GM20000 (cell line): Measurements from ENCODE around the gene SMIM13.
A peak's percentile ranks its signal among the peaks of the same experiment; 100 is the strongest.

Experiments
- DNase-seq: peaks from one replicate; pipeline ENCODE4 v3.0.0; 2012; ENCODE audit warnings: low spot score
- TF ChIP-seq, protein P1 (sequence below): IDR thresholded peaks from 2 replicates; pipeline ENCODE4 v1.5.1; 2012; ENCODE audit warnings: mild to moderate bottlenecking, control low read depth; ENCODE audit errors: extremely low read depth, missing control alignments

The SMIM13 gene

DNA sequence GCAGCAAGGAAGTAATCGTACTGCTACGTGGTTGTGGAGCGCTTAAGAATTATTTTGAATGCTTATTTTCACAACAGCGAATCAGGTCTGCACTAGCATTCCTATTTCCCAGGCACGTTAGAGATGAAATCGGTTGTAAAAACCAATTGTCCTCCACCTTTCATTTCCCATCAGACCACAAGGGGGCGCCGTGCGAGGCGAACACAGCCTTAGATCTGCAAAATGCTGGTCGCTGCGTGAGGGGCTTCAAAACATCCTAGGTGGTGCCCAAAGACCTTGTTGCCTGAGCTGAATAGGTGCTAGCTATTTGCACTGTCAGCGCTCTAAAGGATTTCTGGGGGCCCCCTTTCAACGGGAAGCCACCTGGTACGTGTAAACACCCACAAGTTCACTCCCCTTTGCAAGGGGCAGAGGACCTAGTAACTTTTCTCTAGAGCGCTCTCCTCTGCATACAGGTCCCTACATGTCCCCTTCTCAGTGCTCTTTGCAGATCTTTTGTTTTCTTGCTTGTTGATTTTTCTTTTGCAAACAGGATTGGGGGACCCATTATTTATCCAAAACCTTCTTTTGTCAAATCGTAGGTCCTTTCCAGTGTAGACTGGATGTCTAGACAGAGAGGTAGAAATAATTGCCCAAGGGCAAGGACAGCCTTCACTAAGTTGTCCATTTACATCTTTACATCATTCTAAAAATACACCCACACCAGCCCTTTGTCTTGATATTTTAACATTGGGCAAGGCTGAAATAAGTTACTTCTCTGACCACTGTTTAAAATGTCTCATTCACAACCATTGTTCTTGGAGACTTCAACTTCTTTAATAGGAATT, 79.1 kb downstream of the SMIM13 start:
- DNase-seq = peak; percentile 82
- TF ChIP-seq, protein P1, sequence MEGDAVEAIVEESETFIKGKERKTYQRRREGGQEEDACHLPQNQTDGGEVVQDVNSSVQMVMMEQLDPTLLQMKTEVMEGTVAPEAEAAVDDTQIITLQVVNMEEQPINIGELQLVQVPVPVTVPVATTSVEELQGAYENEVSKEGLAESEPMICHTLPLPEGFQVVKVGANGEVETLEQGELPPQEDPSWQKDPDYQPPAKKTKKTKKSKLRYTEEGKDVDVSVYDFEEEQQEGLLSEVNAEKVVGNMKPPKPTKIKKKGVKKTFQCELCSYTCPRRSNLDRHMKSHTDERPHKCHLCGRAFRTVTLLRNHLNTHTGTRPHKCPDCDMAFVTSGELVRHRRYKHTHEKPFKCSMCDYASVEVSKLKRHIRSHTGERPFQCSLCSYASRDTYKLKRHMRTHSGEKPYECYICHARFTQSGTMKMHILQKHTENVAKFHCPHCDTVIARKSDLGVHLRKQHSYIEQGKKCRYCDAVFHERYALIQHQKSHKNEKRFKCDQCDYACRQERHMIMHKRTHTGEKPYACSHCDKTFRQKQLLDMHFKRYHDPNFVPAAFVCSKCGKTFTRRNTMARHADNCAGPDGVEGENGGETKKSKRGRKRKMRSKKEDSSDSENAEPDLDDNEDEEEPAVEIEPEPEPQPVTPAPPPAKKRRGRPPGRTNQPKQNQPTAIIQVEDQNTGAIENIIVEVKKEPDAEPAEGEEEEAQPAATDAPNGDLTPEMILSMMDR = peak; percentile 76

DNA sequence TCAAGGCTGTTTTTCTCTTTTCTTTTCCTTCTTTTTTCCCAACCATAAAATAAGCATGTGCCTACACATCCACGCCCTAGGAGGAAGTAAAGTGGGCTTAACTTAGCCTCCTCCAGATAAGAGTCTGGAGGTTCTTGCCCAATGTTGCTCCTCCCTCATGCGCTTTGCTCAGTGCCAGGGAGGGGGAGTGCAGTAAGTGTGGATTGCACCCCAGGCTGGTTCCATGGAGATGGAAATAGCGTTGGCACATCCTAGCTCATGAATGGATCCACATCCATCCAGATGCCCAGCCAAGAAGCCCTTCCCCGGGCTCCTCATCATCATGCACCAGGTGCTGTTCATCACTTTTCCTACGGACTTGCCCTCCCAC, 80.6 kb downstream of the SMIM13 start:
- no peak for DNase-seq
- TF ChIP-seq, protein P1 = no peak

DNA sequence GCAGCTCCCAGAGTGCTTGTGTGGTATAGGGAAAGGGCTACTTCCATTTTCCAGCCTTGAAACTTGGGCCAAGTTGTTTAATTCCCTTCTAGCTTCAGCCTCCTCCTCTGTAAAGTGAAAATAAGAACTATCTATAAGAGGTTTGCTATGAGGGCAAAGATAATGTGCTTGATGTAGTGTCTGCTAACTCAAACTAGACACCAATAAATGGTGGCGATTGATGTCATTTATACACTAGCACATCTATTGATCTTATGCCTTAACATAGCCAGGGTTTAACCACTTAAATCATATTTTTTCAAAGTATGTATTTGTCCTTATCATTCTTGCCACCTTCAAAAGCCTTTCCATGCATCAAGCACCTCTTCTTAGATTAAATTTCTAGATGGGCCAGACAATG, 83.6 kb downstream of the SMIM13 start:
- TF ChIP-seq, protein P1 = no peak
- DNase-seq = no peak

DNA sequence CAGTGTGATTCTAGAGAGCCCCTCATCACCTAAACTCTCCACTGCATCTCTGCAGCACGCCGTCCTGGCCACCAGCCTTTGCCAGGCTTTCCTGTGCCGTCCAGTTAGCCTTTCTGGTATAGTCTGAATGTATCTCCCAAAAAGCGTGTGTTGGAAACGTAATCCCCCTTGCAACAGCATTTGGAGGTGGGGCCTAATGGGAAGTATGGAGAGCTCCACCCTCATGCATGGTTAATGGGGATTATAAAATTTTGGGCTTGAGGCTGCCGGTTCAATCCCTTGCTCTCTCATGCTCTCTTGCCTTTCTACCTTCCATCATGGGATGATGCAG, 85.4 kb downstream of the SMIM13 start:
- TF ChIP-seq, protein P1 = no peak
- no peak for DNase-seq

DNA sequence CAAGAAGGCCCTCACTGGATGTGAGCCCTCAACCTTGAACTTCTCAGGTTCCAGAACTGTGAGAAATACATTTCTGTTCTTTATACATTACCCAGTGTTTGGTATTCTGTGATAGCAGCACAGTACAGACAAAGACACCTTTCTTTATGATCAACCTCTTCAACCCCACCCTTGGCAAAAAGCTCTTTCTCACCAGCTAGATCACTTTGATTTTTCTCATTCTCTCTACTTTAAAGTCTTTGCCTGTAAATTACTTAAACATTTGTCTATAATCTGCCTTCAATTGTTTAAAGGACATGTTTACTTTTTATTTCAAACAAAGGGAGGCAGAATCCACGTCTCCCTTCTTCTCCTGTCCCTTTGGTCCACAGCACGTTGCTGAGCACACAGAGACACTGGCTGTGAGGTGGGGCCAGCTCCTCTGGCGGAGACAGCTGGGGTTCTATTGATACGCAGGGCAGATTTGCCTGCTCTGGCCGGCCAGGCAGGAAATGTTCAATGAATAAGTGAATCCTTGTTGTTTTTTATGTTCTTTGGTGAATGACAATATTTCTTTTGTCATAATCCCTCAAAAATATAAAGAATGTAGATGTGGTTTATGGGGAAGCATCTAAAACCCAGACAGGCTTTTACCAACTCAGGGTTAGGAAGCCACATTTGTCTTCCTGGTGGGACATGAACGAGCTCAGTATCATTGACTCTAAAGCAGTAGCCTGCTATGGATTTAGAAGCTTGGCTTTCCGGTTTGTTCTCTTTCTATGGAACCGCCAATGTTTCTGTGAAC, 86.0 kb downstream of the SMIM13 start:
- TF ChIP-seq, protein P1 = no peak

DNA sequence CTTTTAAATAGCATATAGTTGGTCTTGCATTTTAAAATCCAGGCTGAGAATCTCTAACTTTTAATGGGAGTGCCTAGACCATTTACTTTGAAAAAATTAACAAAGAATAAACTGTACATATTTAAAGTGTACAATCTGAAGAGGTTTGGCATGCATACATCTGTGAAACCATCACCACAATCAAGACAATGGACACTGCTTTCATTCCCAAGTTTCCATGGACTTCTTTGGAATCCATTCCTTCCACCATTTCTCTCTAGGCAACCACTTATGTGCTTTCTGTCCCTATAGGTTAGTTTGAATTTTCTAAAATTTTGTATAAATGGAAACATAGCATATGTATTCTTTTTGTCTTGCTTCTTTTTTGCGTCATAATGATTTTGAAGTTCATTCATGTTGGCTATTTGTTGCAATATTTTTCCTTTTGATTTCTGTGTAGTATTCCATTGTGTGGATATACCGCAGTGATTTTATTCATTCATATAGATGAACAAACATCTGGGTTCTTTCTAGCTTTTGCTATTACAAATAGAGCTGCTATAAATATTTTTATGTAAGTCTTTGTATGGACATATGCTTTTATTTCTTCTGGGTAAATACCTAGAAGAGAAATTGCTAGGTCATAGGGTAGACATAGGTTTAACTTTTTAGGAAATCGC, 88.0 kb downstream of the SMIM13 start:
- TF ChIP-seq, protein P1 = no peak
- DNase-seq = no peak

More for the DNA sequence above, 86.0 kb downstream of the SMIM13 start:
- no peak for DNase-seq
